Esophagus muscularis mucosa (tissue), 4 donors: Measurements from ENCODE around the gene PLCG2. TPM values are rescaled to one million over a fixed set of nuclear protein-coding genes. Genes with fewer than 3 reads are reported as not detected.

ENCODE experiments used
- DNase-seq: peaks from one replicate; pipeline ENCODE4 v3.0.0-alpha.2; 2017; ENCODE audit errors: extremely low spot score
- H3K27ac ChIP-seq, 4 donors: fragments of 200-600 bp; sonication (generic); replicated peaks in 1 of 4; 1 replicate in 3 of 4; 2 replicates in 1 of 4; pipeline ENCODE4 v1.5.1; 2016 to 2019; ENCODE audit warnings: mild to moderate bottlenecking in 1 of 4
- H3K27me3 ChIP-seq, 4 donors: fragments of 200-600 bp; sonication (generic); one replicate each; pipeline versions ENCODE4 v1.5.1 to v1.6.0; 2016 to 2019
- H3K36me3 ChIP-seq, 4 donors: fragments of 200-600 bp; sonication (generic); one replicate each; pipeline ENCODE4 v1.5.1; 2016 to 2019
- H3K4me1 ChIP-seq, 4 donors: fragments of 200-600 bp; sonication (generic); one replicate each; pipeline ENCODE4 v1.5.1; 2016 to 2019
- H3K4me3 ChIP-seq, 4 donors: fragments of 200-600 bp; sonication (generic); 1 replicate in 2 of 4; 2 replicates in 2 of 4; pipeline ENCODE4 v1.5.1; 2016 to 2019; ENCODE audit warnings: mild to moderate bottlenecking in 4 of 4, moderate library complexity in 1 of 4
- H3K9me3 ChIP-seq, 4 donors: fragments of 200-600 bp; sonication (generic); 1 replicate in 3 of 4; 2 replicates in 1 of 4; pipeline ENCODE4 v1.5.1; 2016 to 2019
- CTCF ChIP-seq, 3 experiments: fragments of 200-600 bp in 2 of 3; fragments of 450-650 bp in 1 of 3; sonication (generic) in 2 of 3; IDR thresholded peaks; one replicate each; pipeline ENCODE4 v1.5.1; 2017 to 2019; ENCODE audit warnings: antibody characterized with exemption in 3 of 3, mild to moderate bottlenecking in 2 of 3, moderate library complexity in 1 of 3
- EP300 ChIP-seq: sonication (generic); formaldehyde crosslinking; IDR thresholded peaks from one replicate; pipeline ENCODE4 v1.6.1; 2017; ENCODE audit warnings: antibody characterized with exemption
- POLR2A ChIP-seq: fragments of 450-650 bp; IDR thresholded peaks from one replicate; pipeline ENCODE4 v1.6.1; 2017; ENCODE audit warnings: antibody characterized with exemption, moderate library complexity, mild to moderate bottlenecking, low read depth
- POLR2AphosphoS5 ChIP-seq, 2 donors: sonication (generic); formaldehyde crosslinking; IDR thresholded peaks; one replicate each; pipeline ENCODE4 v1.6.1; 2017; ENCODE audit warnings: antibody characterized with exemption in 2 of 2
- WGBS: methylation state at CpG from one replicate; pipeline ENCODE4 v1.1.5; 2018; 5-methylcytosine and 5-hydroxymethylcytosine counted together
- intact Hi-C: fragments of 100-400 bp; cut with DNase I; formaldehyde crosslinking; loops from one replicate; pipeline ENCODE4 v1.15.1; 2023
- total RNA-seq, 4 donors: library from RNA; depleted of rRNA; stranded (reverse); fragments of >200 nt; gene quantifications; one replicate each; pipeline versions ENCODE4 v1.1.0 to v1.2.1, GENCODE V29; 2016

PLCG2 gene
- total RNA-seq, 4 donors from 2014 or later: 7.1 to 11.3 (median 9.9) TPM

DNA sequence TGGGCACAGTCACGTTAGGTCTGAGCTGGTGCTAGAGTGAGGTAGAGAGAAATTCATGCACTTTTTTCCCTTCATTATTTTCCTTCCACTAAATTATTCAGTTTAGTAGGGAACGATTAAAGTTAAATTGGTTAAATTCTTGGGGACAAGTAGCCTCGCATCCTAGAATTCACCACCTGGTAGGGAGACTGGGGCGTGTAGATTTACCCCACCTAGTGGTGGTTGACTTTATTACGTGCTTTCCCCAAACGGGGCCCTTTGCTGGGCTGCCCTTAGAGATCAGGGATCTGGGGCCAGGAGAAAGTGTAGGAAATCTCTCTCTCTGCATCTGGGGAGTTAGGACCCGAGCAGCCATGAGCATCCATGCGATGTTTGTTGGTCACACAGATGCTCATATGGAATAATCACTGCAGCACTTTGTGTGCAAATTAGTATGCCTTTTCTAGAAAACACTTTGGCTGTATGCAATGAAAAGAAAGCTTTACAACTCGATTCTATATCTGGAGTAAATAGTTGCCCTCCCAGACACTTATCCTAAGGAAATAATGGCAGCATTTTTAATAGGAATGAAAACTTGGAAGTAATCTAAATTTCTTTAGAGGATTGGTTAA, 107.0 kb downstream of the PLCG2 start:
- H3K4me1 ChIP-seq: peaks cover 0 to 6% (median 0%) of the 10 kb centered on the region in 4 donors
- no peak overlapping the region for H3K27ac ChIP-seq
- H3K4me3 ChIP-seq: no peak overlapping the region
- H3K36me3 ChIP-seq: no peaks in the 10 kb centered on the region
- 40% methylated on average over 9 of the region's 9 CpGs for WGBS
- TF ChIP-seq POLR2AphosphoS5 (IDR thresholded peaks at IDR 0.05) (no peak), POLR2A (no peak), EP300 (no peak), CTCF (IDR thresholded peaks at IDR 0.05) (peak; percentile 28 to 56 (median 28))
- H3K27me3 ChIP-seq: peaks cover 0 to 19% (median 0%) of the 10 kb centered on the region in 4 donors
- intact Hi-C loops: no loop called here
- no peaks in the 10 kb centered on the region for H3K9me3 ChIP-seq
- no peak for DNase-seq

- H3K27ac ChIP-seq: no peak overlapping the region
- no peak for DNase-seq
- no peak overlapping the region for H3K4me3 ChIP-seq
- peaks cover 0 to 12% (median 0%) of the 10 kb centered on the region in 4 donors for H3K27me3 ChIP-seq
- 69% methylated on average over 15 of the region's 16 CpGs for WGBS
- H3K9me3 ChIP-seq: no peaks in the 10 kb centered on the region
- intact Hi-C loops: no loop called here
- H3K4me1 ChIP-seq: peaks cover 0 to 6% (median 0%) of the 10 kb centered on the region in 4 donors
- peaks cover 0 to 10% (median 0%) of the 10 kb centered on the region in 4 donors for H3K36me3 ChIP-seq
- TF ChIP-seq CTCF (IDR thresholded peaks at IDR 0.05) (no peak), POLR2A (no peak), POLR2AphosphoS5 (IDR thresholded peaks at IDR 0.05) (no peak), EP300 (no peak)
Observed at GRCh38 chr16:81888520-81889394, 109.7 kb downstream of the PLCG2 start.

GRCh38 chr16:81891736-81892364, 112.8 kb downstream of the PLCG2 start:
- intact Hi-C loops: no loop called here
- Histone ChIP-seq H3K36me3 (peaks cover 0 to 16% (median 0%) of the 10 kb centered on the region in 4 donors), H3K27me3 (peaks cover 0 to 8% (median 0%) of the 10 kb centered on the region in 4 donors), H3K4me1 (peaks cover 0 to 6% (median 0%) of the 10 kb centered on the region in 4 donors), H3K4me3 (no peak overlapping the region), H3K9me3 (no peaks in the 10 kb centered on the region), H3K27ac (no peak overlapping the region)
- DNase-seq: no peak
- 82% methylated on average over 6 of the region's 6 CpGs for WGBS
- TF ChIP-seq EP300: no peak
- no peak for TF ChIP-seq POLR2A
- TF ChIP-seq CTCF (IDR thresholded peaks at IDR 0.05): no peak

- Histone ChIP-seq H3K4me3 (no peak overlapping the region), H3K27ac (no peak overlapping the region), H3K9me3 (no peaks in the 10 kb centered on the region), H3K27me3 (peaks cover 0 to 5% (median 0%) of the 10 kb centered on the region in 4 donors), H3K36me3 (peaks cover 0 to 25% (median 0%) of the 10 kb centered on the region in 4 donors), H3K4me1 (peaks cover 0 to 6% (median 0%) of the 10 kb centered on the region in 4 donors)
- 92% methylated on average over 12 of the region's 12 CpGs for WGBS
- intact Hi-C loops: no loop called here
- no peak for DNase-seq
- no peak for TF ChIP-seq CTCF (IDR thresholded peaks at IDR 0.05)
- TF ChIP-seq POLR2A: no peak
Observed at GRCh38 chr16:81894592-81894991, 115.5 kb downstream of the PLCG2 start.
